Right cardiac atrium (tissue), 5 donors: ENCODE results near the gene CSTF3. TPM values are rescaled to one million over a fixed set of nuclear protein-coding genes. Genes with fewer than 3 reads are reported as not detected.
"Not testable (repeated sequence)": the region's sequence is repeated elsewhere in the genome, so short reads cannot be mapped to it uniquely, and the experiment has no call there.

Experiments used
- ATAC-seq, 2 donors: fragments of 200-7000 bp; cut with Tn5 transposase; one replicate each; pipeline versions ENCODE4 v1.8.0 to v1.9.1; 2020; ENCODE audit warnings: moderate library complexity in 2 of 2, mild to moderate bottlenecking in 1 of 2
- DNase-seq, 3 donors: peaks; one replicate each; pipeline ENCODE4 v3.0.0-alpha.2; 2020
- H3K27ac ChIP-seq: one replicate; pipeline ENCODE4 v1.5.1; 2013; ENCODE audit warnings: mild to moderate bottlenecking, low read length, control low read depth, moderate library complexity
- H3K27me3 ChIP-seq: one replicate; pipeline ENCODE4 v1.6.1; 2013; ENCODE audit not compliant: control insufficient read depth, insufficient read depth
- H3K4me1 ChIP-seq: one replicate; pipeline ENCODE4 v1.6.1; 2013; ENCODE audit warnings: low read length; ENCODE audit not compliant: control insufficient read depth, insufficient read depth
- H3K4me3 ChIP-seq: one replicate; pipeline ENCODE4 v1.5.1; 2013; ENCODE audit warnings: low read length, control low read depth
- H3K9me3 ChIP-seq: one replicate; pipeline ENCODE4 v1.6.1; 2013; ENCODE audit warnings: low read length; ENCODE audit not compliant: control insufficient read depth
- WGBS: extraction: QIAGEN DNeasy Blood & Tissue Kit; methylation state at CpG from one replicate; pipeline ENCODE4 v1.1.7; 2013; 5-methylcytosine and 5-hydroxymethylcytosine counted together
- intact Hi-C, 4 donors: fragments of 100-400 bp; cut with DNase I; formaldehyde crosslinking; loops; one replicate each; pipeline versions ENCODE4 v1.11.0 to v1.14.0; 2022 to 2023
- polyA plus RNA-seq: library from polyadenylated mRNA; stranded (reverse); fragments of 200-250 nt; gene quantifications from one replicate; pipeline ENCODE4 v1.2.3, GENCODE V29; 2013
- total RNA-seq, 4 donors: library from RNA; stranded (reverse); fragmentation: NEBNext Ultra II Directional; extraction: Animal tissue kit (Norgen Biotek cat#: 25700); gene quantifications; one replicate each; pipeline ENCODE4 v1.2.1, GENCODE V29; 2021
- donor health status: healthy with polysubstance abuse.
- donor health status: DM: no; HTN: yes; CAD: no.
- donor health status: DM: no; HTN: no; CAD: no.
- donor health status: DM: no; HTN: yes; CAD: no; lungs with severe emphysema.
- donor health status: DM: yes; HTN: yes; CAD: no.

CSTF3 gene
- total and polyA plus RNA-seq, 5 donors = 11.2 to 18.2 (median 14.1) TPM

DNA sequence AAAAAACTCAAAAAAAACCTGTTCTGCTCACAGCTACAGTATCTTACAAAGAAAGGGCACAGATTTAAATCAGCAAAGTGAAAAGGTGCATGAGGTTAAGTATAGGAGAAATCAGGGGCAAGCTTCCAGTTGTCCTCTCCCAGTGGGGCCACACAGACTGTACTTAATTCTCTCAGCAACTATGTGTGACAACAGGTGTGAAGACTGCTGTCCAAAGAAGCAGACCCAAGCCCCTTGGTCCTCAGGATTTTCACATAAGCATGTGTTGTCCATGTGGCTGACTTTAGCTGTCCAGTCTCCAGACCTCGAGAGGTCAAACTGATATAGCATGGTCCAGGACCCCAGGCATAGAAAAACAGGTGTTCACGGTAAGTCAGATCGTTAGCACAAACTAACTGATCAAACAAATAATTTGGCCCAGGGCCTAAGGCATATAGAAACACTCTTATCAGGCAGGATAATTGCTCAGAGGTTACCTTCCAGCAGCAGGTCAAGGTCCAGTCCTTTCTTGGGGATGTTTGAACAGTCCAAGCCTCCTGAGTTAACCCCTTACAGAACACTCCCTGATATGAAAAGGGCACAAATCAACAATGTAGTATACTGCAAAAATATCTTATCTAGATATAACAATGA is 21.1 kb upstream of the CSTF3 start:
- ATAC-seq (no peak), DNase-seq (no peak)
- Histone ChIP-seq H3K4me1 (no peaks in the 10 kb centered on the region), H3K4me3 (no peak overlapping the region), H3K9me3 (no peaks in the 10 kb centered on the region), H3K27me3 (no peaks in the 10 kb centered on the region), H3K27ac (no peak overlapping the region)
- intact Hi-C loops = no loop called here
- 43% methylated on average over 3 of the region's 3 CpGs for WGBS

GRCh38 chr11:33179348-33179803 is 18.1 kb upstream of the CSTF3 start:
- no peaks in the 10 kb centered on the region for H3K27me3 ChIP-seq
- H3K27ac ChIP-seq = no peak overlapping the region
- no peaks in the 10 kb centered on the region for H3K9me3 ChIP-seq
- 73% methylated on average over 3 of the region's 3 CpGs for WGBS
- ATAC-seq (peak in 1 of 2 donors; percentile 44), DNase-seq (no peak)
- H3K4me3 ChIP-seq = no peak overlapping the region
- intact Hi-C loops = no loop called here
- no peaks in the 10 kb centered on the region for H3K4me1 ChIP-seq

GRCh38 chr11:33178443-33179180 is 17.3 kb upstream of the CSTF3 start:
- WGBS = 38% methylated on average over 5 of the region's 5 CpGs
- Histone ChIP-seq H3K4me3 (no peak overlapping the region), H3K4me1 (no peaks in the 10 kb centered on the region), H3K9me3 (no peaks in the 10 kb centered on the region), H3K27me3 (no peaks in the 10 kb centered on the region), H3K27ac (no peak overlapping the region)
- intact Hi-C loops = no loop called here
- ATAC-seq = no peak
- no peak for DNase-seq

DNA sequence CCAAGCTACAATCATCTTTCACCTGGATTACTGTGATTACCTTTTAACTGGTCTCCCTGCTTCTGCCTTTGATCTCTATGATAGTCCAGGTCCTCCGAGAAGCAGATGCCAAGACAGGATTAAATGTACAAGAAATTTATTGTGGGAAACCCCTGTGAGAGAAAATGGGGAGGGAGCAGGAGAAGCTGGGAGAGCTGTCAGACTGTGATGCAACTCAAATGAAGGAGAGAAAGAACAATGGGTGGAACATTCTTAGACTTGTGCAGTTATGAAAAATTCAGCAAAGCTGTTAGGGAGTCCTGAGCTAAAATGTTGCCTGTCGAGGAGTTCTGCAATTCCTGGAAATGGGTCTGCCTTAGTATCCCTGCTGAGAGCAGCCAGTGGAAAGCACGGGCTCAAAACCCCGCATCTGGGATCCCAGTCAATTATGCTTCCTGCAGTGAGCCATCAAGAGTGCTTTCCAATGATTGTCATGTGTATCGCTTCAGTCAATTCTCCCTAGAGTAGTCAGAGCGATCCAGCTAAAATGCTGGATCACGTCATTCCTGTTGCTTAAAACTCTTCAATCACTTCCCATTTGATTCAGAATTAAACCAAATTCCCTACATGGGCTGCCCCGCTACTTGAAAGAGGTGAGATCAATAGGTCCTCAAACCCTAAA is 16.5 kb upstream of the CSTF3 start:
- Histone ChIP-seq H3K27me3 (no peaks in the 10 kb centered on the region), H3K27ac (no peak overlapping the region), H3K4me1 (peaks cover 3% of the 10 kb centered on the region), H3K4me3 (no peak overlapping the region), H3K9me3 (no peaks in the 10 kb centered on the region)
- ATAC-seq (peak; percentile 33 to 37), DNase-seq (no peak)
- WGBS = 71% methylated on average over 8 of the region's 8 CpGs
- intact Hi-C loops = no loop called here

GRCh38 chr11:33176760-33177159 is 15.5 kb upstream of the CSTF3 start:
- ATAC-seq, H3K9me3 ChIP-seq, H3K4me1 ChIP-seq, intact Hi-C loops, H3K27ac ChIP-seq, H3K27me3 ChIP-seq, DNase-seq, H3K4me3 ChIP-seq: not testable (repeated sequence)
- 98% methylated on average over 5 of the region's 5 CpGs for WGBS

DNA sequence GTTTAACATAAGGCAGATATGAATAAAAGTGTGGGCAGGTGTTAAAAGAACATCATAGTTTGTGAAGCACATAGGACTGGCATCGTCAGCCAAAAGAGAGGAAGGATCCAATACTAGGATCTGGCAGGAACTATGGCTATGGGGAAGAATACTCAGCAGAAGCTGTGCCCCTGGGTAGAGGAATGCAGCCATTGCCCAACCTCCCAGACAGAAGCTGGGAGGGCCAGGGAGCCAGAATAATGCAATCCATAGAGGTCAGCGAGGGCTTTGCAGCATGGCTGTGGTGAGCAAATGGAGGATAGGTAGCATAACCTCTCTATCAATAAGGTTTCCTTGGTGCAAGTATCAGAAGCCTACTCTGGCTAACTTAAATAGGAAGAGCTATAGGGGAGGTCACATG is 11.7 kb upstream of the CSTF3 start:
- no peak overlapping the region for H3K27ac ChIP-seq
- H3K27me3 ChIP-seq = no peaks in the 10 kb centered on the region
- H3K4me3 ChIP-seq = no peak overlapping the region
- H3K9me3 ChIP-seq = no peaks in the 10 kb centered on the region
- peak in 2 of 3 donors; percentile 46 to 61 for DNase-seq
- intact Hi-C loops = no loop called here
- ATAC-seq = peak; percentile 74 to 75
- 61% methylated on average over 2 of the region's 2 CpGs for WGBS
- H3K4me1 ChIP-seq = peaks cover 3% of the 10 kb centered on the region

GRCh38 chr11:33172345-33172744 is 11.1 kb upstream of the CSTF3 start:
- intact Hi-C loops = no loop called here
- ATAC-seq = no peak
- Histone ChIP-seq H3K4me1 (peaks cover 3% of the 10 kb centered on the region), H3K27me3 (no peaks in the 10 kb centered on the region), H3K9me3 (no peaks in the 10 kb centered on the region), H3K4me3 (no peak overlapping the region), H3K27ac (no peak overlapping the region)
- no peak for DNase-seq
- WGBS = 97% methylated on average over 5 of the region's 5 CpGs

GRCh38 chr11:33171251-33171650 is 10.0 kb upstream of the CSTF3 start:
- DNase-seq = no peak
- Histone ChIP-seq H3K27ac (no peak overlapping the region), H3K4me1 (peaks cover 3% of the 10 kb centered on the region), H3K27me3 (no peaks in the 10 kb centered on the region), H3K4me3 (no peak overlapping the region), H3K9me3 (no peaks in the 10 kb centered on the region)
- no peak for ATAC-seq
- intact Hi-C loops = no loop called here
- 82% methylated on average over 1 of the region's 1 CpG for WGBS

DNA sequence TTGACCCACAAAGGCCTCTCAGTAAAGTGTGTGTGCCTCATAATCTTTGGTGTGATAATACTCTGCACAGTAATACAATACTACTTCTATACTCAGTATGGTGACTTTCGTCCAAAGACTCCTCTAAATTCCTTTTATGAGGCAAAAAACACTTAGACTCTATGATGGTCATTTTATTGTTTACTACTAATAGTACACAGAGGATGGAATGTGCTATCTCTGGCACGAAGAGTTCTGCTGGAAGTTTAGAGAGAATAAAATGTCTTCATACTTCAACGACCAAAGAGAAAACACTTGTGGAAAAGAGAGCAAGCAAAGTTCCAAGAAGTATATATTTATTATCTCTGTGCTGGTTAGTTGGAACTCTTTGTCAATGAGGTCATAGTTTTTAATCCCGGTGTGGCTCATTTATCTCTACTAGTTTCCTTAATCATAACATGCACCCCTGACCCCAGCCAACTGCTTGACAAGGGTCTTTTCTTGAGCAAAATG is 7.5 kb upstream of the CSTF3 start:
- ATAC-seq (peak in 1 of 2 donors; percentile 68), DNase-seq (no peak)
- Histone ChIP-seq H3K4me1 (peaks cover 3% of the 10 kb centered on the region), H3K4me3 (no peak overlapping the region), H3K27ac (no peak overlapping the region), H3K9me3 (no peaks in the 10 kb centered on the region), H3K27me3 (no peaks in the 10 kb centered on the region)
- WGBS = 14% methylated on average over 4 of the region's 4 CpGs
- intact Hi-C loops = loop anchor here (5.0 to 10.0 kb wide), 4 partner anchors 86 to 516 kb away; partner anchors contain the start of gene HIPK3 (in 3 of the 4)

DNA sequence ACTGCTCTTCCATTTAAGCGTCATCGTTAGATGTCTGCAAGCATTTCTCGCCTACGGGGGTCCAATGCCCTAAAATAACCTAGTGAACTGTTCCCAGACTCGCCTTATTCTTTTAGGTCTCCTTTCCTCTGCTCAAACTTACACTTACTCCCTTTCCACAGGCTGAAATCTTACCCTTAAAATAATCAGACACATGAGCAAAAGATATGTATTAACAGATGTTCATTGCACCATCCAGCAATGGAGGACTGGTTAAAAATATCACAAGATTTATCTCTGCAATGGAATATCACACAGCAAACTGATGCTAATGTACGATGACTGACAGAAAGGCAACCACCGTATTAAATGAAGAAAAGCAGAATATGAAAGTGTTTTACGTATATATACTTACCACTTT is 1.6 kb upstream of the CSTF3 start:
- WGBS = 97% methylated on average over 8 of the region's 8 CpGs
- intact Hi-C loops = loop anchor here (5.0 to 10.0 kb wide), 4 partner anchors 92 to 522 kb away; partner anchors contain the start of gene HIPK3 (in 3 of the 4)
- H3K27ac ChIP-seq = no peak overlapping the region
- no peak for DNase-seq
- H3K27me3 ChIP-seq = no peaks in the 10 kb centered on the region
- no peak overlapping the region for H3K4me3 ChIP-seq
- ATAC-seq = no peak
- peaks cover 2% of the 10 kb centered on the region for H3K4me1 ChIP-seq
- H3K9me3 ChIP-seq = no peaks in the 10 kb centered on the region

DNA sequence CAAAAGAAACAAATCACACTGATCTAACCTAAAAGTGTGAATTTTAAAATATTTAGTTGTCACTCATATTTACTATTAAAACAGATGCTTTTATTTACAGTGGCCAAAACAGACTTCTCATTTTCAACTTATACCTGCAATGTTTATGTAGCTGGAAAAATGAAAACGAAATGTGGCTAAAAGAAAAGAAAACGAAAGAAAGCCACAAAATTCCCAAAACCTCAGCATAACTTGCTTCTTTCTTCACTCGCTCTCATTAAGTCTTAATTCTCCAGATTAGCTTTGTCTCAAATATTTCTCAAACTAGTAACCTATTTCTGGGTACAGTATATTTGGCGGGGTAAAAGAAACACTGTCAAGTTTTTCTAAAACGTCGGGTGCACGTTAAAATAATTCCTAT is 693 bp downstream of the CSTF3 start:
- H3K27me3 ChIP-seq = no peaks in the 10 kb centered on the region

More for the DNA sequence above, 693 bp downstream of the CSTF3 start:
- ATAC-seq (no peak), DNase-seq (no peak)
- no peak overlapping the region for H3K27ac ChIP-seq
- intact Hi-C loops = loop anchor here (5.0 to 10.0 kb wide), 4 partner anchors 94 to 524 kb away; partner anchors contain the start of gene HIPK3 (in 3 of the 4)
- H3K4me1 ChIP-seq = peaks cover 2% of the 10 kb centered on the region
- WGBS = 0% methylated on average over 7 of the region's 7 CpGs
- H3K9me3 ChIP-seq = no peaks in the 10 kb centered on the region
- H3K4me3 ChIP-seq = peak overlapping the region; percentile 100
